Suprapubic skin (tissue), 3 donors: ENCODE results near the gene TNFRSF13B.
"Not testable (repeated sequence)": the region's sequence is repeated elsewhere in the genome, so short reads cannot be mapped to it uniquely, and the experiment has no call there.

Source experiments
- EP300 ChIP-seq: sonication (generic); formaldehyde crosslinking; IDR thresholded peaks from one replicate; pipeline ENCODE4 v1.6.1; 2017; ENCODE audit warnings: antibody characterized with exemption
- POLR2A ChIP-seq, 2 donors: fragments of 450-650 bp; IDR thresholded peaks; one replicate each; pipeline ENCODE4 v1.6.1; 2017; ENCODE audit warnings: antibody characterized with exemption in 2 of 2, mild to moderate bottlenecking in 2 of 2, moderate library complexity in 2 of 2
- TF ChIP-seq, protein P1 (sequence below), 2 donors: fragments of 200-600 bp in 1 of 2; fragments of 450-650 bp in 1 of 2; sonication (generic) in 1 of 2; IDR thresholded peaks; one replicate each; pipeline ENCODE4 v1.5.1; 2016 to 2019; ENCODE audit warnings: antibody characterized with exemption in 2 of 2, mild to moderate bottlenecking in 1 of 2, moderate library complexity in 1 of 2

DNA sequence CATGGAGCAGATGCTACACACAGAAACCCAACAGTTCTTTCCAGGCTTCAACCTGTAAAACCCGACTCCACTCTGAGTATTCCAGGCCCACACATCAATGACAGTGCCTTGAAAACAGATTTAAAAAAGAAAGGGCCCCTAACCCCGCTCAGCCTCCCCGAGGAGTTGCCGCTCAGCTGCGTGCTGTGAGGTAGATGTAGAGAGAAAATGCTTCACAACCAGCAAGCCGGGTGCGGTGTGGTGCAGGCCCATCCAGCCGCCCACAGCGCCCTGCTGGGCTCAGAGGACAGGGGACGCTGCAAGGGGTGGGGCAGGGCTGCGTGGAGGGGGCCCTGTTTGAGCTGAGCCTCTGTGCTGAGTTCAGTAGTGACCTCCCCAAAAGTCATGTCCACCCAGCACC, 24.8 kb upstream of the TNFRSF13B start:
- not testable (repeated sequence) for TF ChIP-seq EP300; POLR2A (IDR thresholded peaks at IDR 0.05)
- TF ChIP-seq, protein P1, sequence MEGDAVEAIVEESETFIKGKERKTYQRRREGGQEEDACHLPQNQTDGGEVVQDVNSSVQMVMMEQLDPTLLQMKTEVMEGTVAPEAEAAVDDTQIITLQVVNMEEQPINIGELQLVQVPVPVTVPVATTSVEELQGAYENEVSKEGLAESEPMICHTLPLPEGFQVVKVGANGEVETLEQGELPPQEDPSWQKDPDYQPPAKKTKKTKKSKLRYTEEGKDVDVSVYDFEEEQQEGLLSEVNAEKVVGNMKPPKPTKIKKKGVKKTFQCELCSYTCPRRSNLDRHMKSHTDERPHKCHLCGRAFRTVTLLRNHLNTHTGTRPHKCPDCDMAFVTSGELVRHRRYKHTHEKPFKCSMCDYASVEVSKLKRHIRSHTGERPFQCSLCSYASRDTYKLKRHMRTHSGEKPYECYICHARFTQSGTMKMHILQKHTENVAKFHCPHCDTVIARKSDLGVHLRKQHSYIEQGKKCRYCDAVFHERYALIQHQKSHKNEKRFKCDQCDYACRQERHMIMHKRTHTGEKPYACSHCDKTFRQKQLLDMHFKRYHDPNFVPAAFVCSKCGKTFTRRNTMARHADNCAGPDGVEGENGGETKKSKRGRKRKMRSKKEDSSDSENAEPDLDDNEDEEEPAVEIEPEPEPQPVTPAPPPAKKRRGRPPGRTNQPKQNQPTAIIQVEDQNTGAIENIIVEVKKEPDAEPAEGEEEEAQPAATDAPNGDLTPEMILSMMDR (IDR thresholded peaks at IDR 0.05), result not testable (repeated sequence)
